ENCODE data around the gene YAP1.

The YAP1 gene

GRCh38 chr11:102099755-102100154, 10.5 kb upstream of the YAP1 start:
- no peaks in the 10 kb centered on the region for H3K36me3 ChIP-seq (ENCODE audit: control insufficient read depth, insufficient read depth, low read length)
- H3K4me3 ChIP-seq (ENCODE audit: low read length): no peak overlapping the region
- no peak overlapping the region for H3K9ac ChIP-seq (ENCODE audit: low read length)
- no peaks in the 10 kb centered on the region for H3K27me3 ChIP-seq (ENCODE audit: control insufficient read depth, insufficient read depth, low read length)
- no peaks in the 10 kb centered on the region for H3K4me1 ChIP-seq (ENCODE audit: control insufficient read depth, insufficient read depth, low read length)
- H3K9me3 ChIP-seq (ENCODE audit: control insufficient read depth, low read length): no peaks in the 10 kb centered on the region

GRCh38 chr11:102108734-102109440, 1.4 kb upstream of the YAP1 start:
- H3K4me3 ChIP-seq (ENCODE audit: low read length): no peak overlapping the region
- no peak overlapping the region for H3K9ac ChIP-seq (ENCODE audit: low read length)

GRCh38 chr11:102110761-102111010, 439 bp downstream of the YAP1 start:
- no peaks in the 10 kb centered on the region for H3K9me3 ChIP-seq (ENCODE audit: control insufficient read depth, low read length)
- H3K27me3 ChIP-seq (ENCODE audit: control insufficient read depth, insufficient read depth, low read length): no peaks in the 10 kb centered on the region
- H3K36me3 ChIP-seq (ENCODE audit: control insufficient read depth, insufficient read depth, low read length): no peaks in the 10 kb centered on the region
- peak overlapping the region; percentile 96 for H3K9ac ChIP-seq (ENCODE audit: low read length)
- peaks cover 7% of the 10 kb centered on the region for H3K4me1 ChIP-seq (ENCODE audit: control insufficient read depth, insufficient read depth, low read length)
- peak overlapping the region; percentile 12 for H3K4me3 ChIP-seq (ENCODE audit: low read length)

More at GRCh38 chr11:102108734-102109440, 1.4 kb upstream of the YAP1 start:
- Histone ChIP-seq H3K36me3 (ENCODE audit: control insufficient read depth, insufficient read depth, low read length) (no peaks in the 10 kb centered on the region), H3K9me3 (ENCODE audit: control insufficient read depth, low read length) (no peaks in the 10 kb centered on the region), H3K27me3 (ENCODE audit: control insufficient read depth, insufficient read depth, low read length) (no peaks in the 10 kb centered on the region), H3K4me1 (ENCODE audit: control insufficient read depth, insufficient read depth, low read length) (no peaks in the 10 kb centered on the region)

DNA sequence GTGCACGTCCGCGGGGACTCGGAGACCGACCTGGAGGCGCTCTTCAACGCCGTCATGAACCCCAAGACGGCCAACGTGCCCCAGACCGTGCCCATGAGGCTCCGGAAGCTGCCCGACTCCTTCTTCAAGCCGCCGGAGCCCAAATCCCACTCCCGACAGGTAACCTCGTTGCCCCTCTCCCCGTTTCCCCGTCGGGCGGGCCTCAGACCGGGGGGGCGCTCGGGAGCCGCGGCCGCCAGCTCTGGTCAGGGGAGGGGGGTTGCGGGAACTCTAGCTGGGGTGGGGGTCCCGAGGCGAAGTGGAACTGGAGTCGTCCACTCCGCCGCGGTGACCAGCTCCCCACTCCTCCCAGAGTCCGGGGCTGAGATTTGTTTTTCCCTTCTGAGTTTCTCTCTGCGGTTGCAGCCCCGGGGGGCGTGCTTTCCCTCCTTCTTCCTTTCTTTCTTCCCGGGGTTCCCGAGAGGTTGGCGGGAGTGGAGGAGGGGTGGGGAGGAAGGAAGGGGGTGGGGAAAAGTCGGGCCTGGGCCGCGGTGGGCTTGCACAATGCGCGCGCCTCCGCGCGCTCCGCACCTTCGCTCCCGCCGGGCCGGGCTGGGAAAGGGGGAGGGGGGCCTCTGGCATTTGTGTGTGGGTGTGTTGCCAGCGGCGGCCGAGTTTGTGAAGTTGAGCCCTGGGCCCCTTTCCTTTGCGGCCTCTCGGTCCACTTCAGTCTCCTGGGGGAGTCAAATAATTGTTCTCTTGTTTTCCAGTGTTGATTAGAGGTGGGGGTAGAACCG, 952 bp downstream of the YAP1 start:
- Histone ChIP-seq H3K4me1 (ENCODE audit: control insufficient read depth, insufficient read depth, low read length) (peaks cover 12% of the 10 kb centered on the region), H3K36me3 (ENCODE audit: control insufficient read depth, insufficient read depth, low read length) (no peaks in the 10 kb centered on the region), H3K27me3 (ENCODE audit: control insufficient read depth, insufficient read depth, low read length) (no peaks in the 10 kb centered on the region), H3K4me3 (ENCODE audit: low read length) (peak overlapping the region; percentile 12), H3K9me3 (ENCODE audit: control insufficient read depth, low read length) (no peaks in the 10 kb centered on the region), H3K9ac (ENCODE audit: low read length) (peak overlapping the region; percentile 96)

GRCh38 chr11:102111787-102112508, 1.7 kb downstream of the YAP1 start:
- H3K4me1 ChIP-seq (ENCODE audit: control insufficient read depth, insufficient read depth, low read length): peaks cover 20% of the 10 kb centered on the region
- peak overlapping the region; percentile 96 for H3K9ac ChIP-seq (ENCODE audit: low read length)
- peak overlapping the region; percentile 52 for H3K4me3 ChIP-seq (ENCODE audit: low read length)
- no peaks in the 10 kb centered on the region for H3K36me3 ChIP-seq (ENCODE audit: control insufficient read depth, insufficient read depth, low read length)
- H3K27me3 ChIP-seq (ENCODE audit: control insufficient read depth, insufficient read depth, low read length): no peaks in the 10 kb centered on the region
- H3K9me3 ChIP-seq (ENCODE audit: control insufficient read depth, low read length): no peaks in the 10 kb centered on the region

DNA sequence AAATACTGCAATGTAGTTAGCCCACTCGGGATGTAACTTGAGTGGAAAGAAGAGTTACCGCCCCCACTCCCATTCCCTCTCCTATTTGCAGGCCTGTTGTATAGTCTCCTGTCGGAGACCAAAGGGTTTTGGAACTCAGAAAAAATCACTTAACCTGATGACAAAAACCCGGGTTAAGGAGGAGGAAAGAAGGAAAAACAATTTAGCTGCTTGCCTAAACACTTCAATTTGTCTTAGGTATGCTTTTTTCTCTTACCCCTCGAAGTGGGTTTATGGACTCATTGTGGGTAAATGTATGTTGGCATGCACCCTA, 2.2 kb downstream of the YAP1 start:
- peak overlapping the region; percentile 52 for H3K4me3 ChIP-seq (ENCODE audit: low read length)
- H3K27me3 ChIP-seq (ENCODE audit: control insufficient read depth, insufficient read depth, low read length): no peaks in the 10 kb centered on the region
- no peaks in the 10 kb centered on the region for H3K36me3 ChIP-seq (ENCODE audit: control insufficient read depth, insufficient read depth, low read length)
- peaks cover 24% of the 10 kb centered on the region for H3K4me1 ChIP-seq (ENCODE audit: control insufficient read depth, insufficient read depth, low read length)
- no peaks in the 10 kb centered on the region for H3K9me3 ChIP-seq (ENCODE audit: control insufficient read depth, low read length)
- H3K9ac ChIP-seq (ENCODE audit: low read length): peak overlapping the region; percentile 96

DNA sequence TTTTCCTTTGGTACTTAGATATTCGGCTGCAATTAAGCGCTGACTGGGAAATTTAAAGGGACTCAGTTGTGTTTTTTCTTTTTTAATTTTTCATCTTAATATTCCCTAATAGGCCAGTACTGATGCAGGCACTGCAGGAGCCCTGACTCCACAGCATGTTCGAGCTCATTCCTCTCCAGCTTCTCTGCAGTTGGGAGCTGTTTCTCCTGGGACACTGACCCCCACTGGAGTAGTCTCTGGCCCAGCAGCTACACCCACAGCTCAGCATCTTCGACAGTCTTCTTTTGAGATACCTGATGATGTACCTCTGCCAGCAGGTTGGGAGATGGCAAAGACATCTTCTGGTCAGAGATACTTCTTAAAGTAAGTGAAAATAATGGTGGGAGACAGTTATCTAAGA, 3.8 kb downstream of the YAP1 start:
- H3K9ac ChIP-seq (ENCODE audit: low read length): no peak overlapping the region
- no peaks in the 10 kb centered on the region for H3K36me3 ChIP-seq (ENCODE audit: control insufficient read depth, insufficient read depth, low read length)
- H3K9me3 ChIP-seq (ENCODE audit: control insufficient read depth, low read length): no peaks in the 10 kb centered on the region
- peaks cover 35% of the 10 kb centered on the region for H3K4me1 ChIP-seq (ENCODE audit: control insufficient read depth, insufficient read depth, low read length)
- H3K4me3 ChIP-seq (ENCODE audit: low read length): no peak overlapping the region
- H3K27me3 ChIP-seq (ENCODE audit: control insufficient read depth, insufficient read depth, low read length): no peaks in the 10 kb centered on the region

- Histone ChIP-seq H3K36me3 (ENCODE audit: control insufficient read depth, insufficient read depth, low read length) (no peaks in the 10 kb centered on the region), H3K4me3 (ENCODE audit: low read length) (no peak overlapping the region), H3K27me3 (ENCODE audit: control insufficient read depth, insufficient read depth, low read length) (no peaks in the 10 kb centered on the region), H3K9me3 (ENCODE audit: control insufficient read depth, low read length) (no peaks in the 10 kb centered on the region), H3K9ac (ENCODE audit: low read length) (no peak overlapping the region), H3K4me1 (ENCODE audit: control insufficient read depth, insufficient read depth, low read length) (peaks cover 48% of the 10 kb centered on the region)
Observed at GRCh38 chr11:102115557-102115956, 5.3 kb downstream of the YAP1 start.

GRCh38 chr11:102116453-102117205, 6.4 kb downstream of the YAP1 start:
- Histone ChIP-seq H3K4me1 (ENCODE audit: control insufficient read depth, insufficient read depth, low read length) (peaks cover 48% of the 10 kb centered on the region), H3K4me3 (ENCODE audit: low read length) (no peak overlapping the region)

GRCh38 chr11:102117472-102118113, 7.3 kb downstream of the YAP1 start:
- H3K4me1 ChIP-seq (ENCODE audit: control insufficient read depth, insufficient read depth, low read length): peaks cover 48% of the 10 kb centered on the region
- H3K9ac ChIP-seq (ENCODE audit: low read length): no peak overlapping the region
- no peaks in the 10 kb centered on the region for H3K36me3 ChIP-seq (ENCODE audit: control insufficient read depth, insufficient read depth, low read length)
- no peaks in the 10 kb centered on the region for H3K27me3 ChIP-seq (ENCODE audit: control insufficient read depth, insufficient read depth, low read length)
- no peaks in the 10 kb centered on the region for H3K9me3 ChIP-seq (ENCODE audit: control insufficient read depth, low read length)
- H3K4me3 ChIP-seq (ENCODE audit: low read length): no peak overlapping the region

More at GRCh38 chr11:102116453-102117205, 6.4 kb downstream of the YAP1 start:
- H3K27me3 ChIP-seq (ENCODE audit: control insufficient read depth, insufficient read depth, low read length): no peaks in the 10 kb centered on the region
- no peak overlapping the region for H3K9ac ChIP-seq (ENCODE audit: low read length)
- H3K9me3 ChIP-seq (ENCODE audit: control insufficient read depth, low read length): no peaks in the 10 kb centered on the region
- H3K36me3 ChIP-seq (ENCODE audit: control insufficient read depth, insufficient read depth, low read length): no peaks in the 10 kb centered on the region

GRCh38 chr11:102118937-102119336, 8.7 kb downstream of the YAP1 start:
- no peak overlapping the region for H3K9ac ChIP-seq (ENCODE audit: low read length)
- H3K36me3 ChIP-seq (ENCODE audit: control insufficient read depth, insufficient read depth, low read length): no peaks in the 10 kb centered on the region
- H3K9me3 ChIP-seq (ENCODE audit: control insufficient read depth, low read length): no peaks in the 10 kb centered on the region
- H3K4me3 ChIP-seq (ENCODE audit: low read length): no peak overlapping the region
- H3K4me1 ChIP-seq (ENCODE audit: control insufficient read depth, insufficient read depth, low read length): peaks cover 48% of the 10 kb centered on the region
- no peaks in the 10 kb centered on the region for H3K27me3 ChIP-seq (ENCODE audit: control insufficient read depth, insufficient read depth, low read length)

All from mucosa of stomach (tissue), 1 donor.